Heart left ventricle (tissue), 13 donors: Measurements from ENCODE around the gene BICRA.

Source experiments
- CTCF ChIP-seq, 12 donors: fragments of 200-600 bp; sonication (generic) in 4 of 12; IDR thresholded peaks; one replicate each; pipeline versions ENCODE4 v1.5.0 to v1.8.0; 2018 to 2022; ENCODE audit warnings: antibody characterized with exemption in 12 of 12, mild to moderate bottlenecking in 5 of 12
- POLR2A ChIP-seq, 2 donors: fragments of 450-650 bp; IDR thresholded peaks; one replicate each; pipeline ENCODE4 v1.6.1; 2017; ENCODE audit warnings: antibody characterized with exemption in 2 of 2, mild to moderate bottlenecking in 2 of 2, moderate library complexity in 2 of 2
- donor health status: ischemic (EF 13 %, LVEDD 7.1; RV severe dilation, severe dysfunction).
- donor health status: DM: no; HTN: yes; CAD: no.
- donor health status: DM: no; HTN: no; CAD: no.
- donor health status: ischemic (EF 25% LVEDD 6.9; RV normal size, moderate dysfunction).
- donor health status: ischemic (EF 25% LVEDD 5.7; RV mildly dilated, moderate dysfunction).
- donor health status: ischemic (EF 35%, LVEDD 5.7; RV mildly dilated, moderate dysfunction).
- donor health status: nonischemic (EF 11% LVEDD 7.7; RV severe dilation, severe dysfunction).
- donor health status: DM: yes; HTN: yes; CAD: no.
- donor health status: PGD.
- donor health status: ischemic (EF 29% LVEDD 5.4; RV normal size, mild dysfunction).
- donor health status: nonischemic (EF 23%, LVEDD 6.1; RV moderate dilation, normal function).

GRCh38 chr19:47680858-47681332 is 72.0 kb downstream of the BICRA start:
- TF ChIP-seq POLR2A (IDR thresholded peaks at IDR 0.05) (no peak), CTCF (IDR thresholded peaks at IDR 0.05) (no peak)
